HEK293 (cell line): ENCODE results near the gene RYR2.

Experiments used
- CTCF ChIA-PET: fragments of 350-600 bp; formaldehyde crosslinking; extraction: SDS; loops from one replicate; lab custom pipeline; 2021; ENCODE audit warnings: antibody characterized with exemption; lab: Yijun Ruan, JAX
- POLR2A ChIA-PET: fragments of 300-600 bp; formaldehyde crosslinking; extraction: SDS; loops from one replicate; lab custom pipeline; 2020; ENCODE audit warnings: antibody characterized with exemption, inconsistent platforms; lab: Yijun Ruan, JAX
- H3K27ac ChIP-seq: fragments of 200-500 bp; sonication (Bioruptor generic); 2 replicates; pipeline ENCODE4 v1.5.1; 2014; ENCODE audit warnings: low read depth, low read length, control low read depth, inconsistent platforms; ENCODE audit errors: extremely low read depth
- H3K36me3 ChIP-seq, 2 experiments: fragments of 200-500 bp in 1 of 2; sonication (Bioruptor generic) in 1 of 2; 1 replicate in 1 of 2; 2 replicates in 1 of 2; pipeline ENCODE4 v1.5.1; 2014 to 2017; ENCODE audit warnings: inconsistent platforms in 2 of 2, low read length in 2 of 2; ENCODE audit not compliant: control insufficient read depth in 2 of 2, insufficient read depth in 1 of 2
- H3K4me1 ChIP-seq: fragments of 200-500 bp; sonication (Bioruptor generic); 2 replicates; pipeline ENCODE4 v1.5.1; 2014; ENCODE audit warnings: mild to moderate bottlenecking, low read length, inconsistent platforms; ENCODE audit not compliant: control insufficient read depth, insufficient read depth
- H3K4me3 ChIP-seq: 2 replicates; pipeline ENCODE4 v1.5.1; 2011; ENCODE audit warnings: low read depth, mild to moderate bottlenecking, control low read depth, low read length, moderate library complexity
- H3K9me3 ChIP-seq: fragments of 200-500 bp; sonication (Bioruptor generic); 2 replicates; pipeline ENCODE4 v1.5.1; 2014; ENCODE audit warnings: low read depth, low read length, inconsistent platforms; ENCODE audit not compliant: control insufficient read depth, insufficient read depth
- BCL11A ChIP-seq: fragments of 450-650 bp; formaldehyde crosslinking; IDR thresholded peaks from 2 replicates; pipeline ENCODE4 v1.5.1; 2016; ENCODE audit warnings: low read depth, missing biosample characterization, missing genetic modification characterization
- MEIS1 ChIP-seq: sonication (generic); formaldehyde crosslinking; IDR thresholded peaks from 2 replicates; pipeline ENCODE4 v1.8.1; 2022; ENCODE audit warnings: missing genetic modification reagents, mild to moderate bottlenecking, borderline replicate concordance
- PRDM2 ChIP-seq: fragments of 450-650 bp; formaldehyde crosslinking; IDR thresholded peaks from 2 replicates; pipeline ENCODE4 v1.5.1; 2016; ENCODE audit warnings: missing biosample characterization, missing genetic modification characterization, borderline replicate concordance
- ZBTB26 ChIP-seq: fragments of 450-650 bp; formaldehyde crosslinking; optimal IDR thresholded peaks from 2 replicates; pipeline ENCODE3; 2016; ENCODE audit warnings: missing biosample characterization, mild to moderate bottlenecking, missing genetic modification characterization
- ZBTB6 ChIP-seq: fragments of 450-650 bp; formaldehyde crosslinking; IDR thresholded peaks from 2 replicates; pipeline ENCODE4 v1.5.1; 2017; ENCODE audit warnings: missing biosample characterization, missing genetic modification characterization
- ZNF138 ChIP-seq: fragments of 450-650 bp; formaldehyde crosslinking; IDR thresholded peaks from 2 replicates; pipeline ENCODE4 v1.5.1; 2016; ENCODE audit warnings: missing biosample characterization, missing genetic modification characterization, borderline replicate concordance
- ZNF501 ChIP-seq: fragments of 450-650 bp; formaldehyde crosslinking; IDR thresholded peaks from 2 replicates; pipeline ENCODE4 v1.5.1; 2016; ENCODE audit warnings: missing biosample characterization, missing genetic modification characterization
- ZNF664 ChIP-seq: fragments of 450-650 bp; formaldehyde crosslinking; IDR thresholded peaks from 2 replicates; pipeline ENCODE4 v1.5.1; 2016; ENCODE audit warnings: missing biosample characterization, missing genetic modification characterization
- ZNF677 ChIP-seq: fragments of 450-650 bp; IDR thresholded peaks from 2 replicates; pipeline ENCODE4 v1.5.0; 2018; ENCODE audit warnings: missing biosample characterization, mild to moderate bottlenecking, missing genetic modification characterization, moderate library complexity
- TF ChIP-seq, protein P1 (sequence below): fragments of 450-650 bp; formaldehyde crosslinking; IDR thresholded peaks from 2 replicates; pipeline ENCODE4 v1.5.1; 2016; ENCODE audit warnings: missing biosample characterization, missing genetic modification characterization
- TF ChIP-seq, protein P2 (sequence below): fragments of 450-650 bp; formaldehyde crosslinking; conservative IDR thresholded peaks from 2 replicates; pipeline ENCODE4 v1.5.1; 2016; ENCODE audit warnings: low read depth, missing biosample characterization, missing genetic modification characterization

RYR2 gene

GRCh38 chr1:237111807-237112206, 69.8 kb downstream of the RYR2 start:
- Histone ChIP-seq H3K9me3 (no peaks in the 10 kb centered on the region), H3K4me1 (no peaks in the 10 kb centered on the region), H3K4me3 (no peak overlapping the region), H3K27ac (no peak overlapping the region), H3K36me3 (no peaks in the 10 kb centered on the region)
- ChIA-PET POLR2A (interaction anchor here (0.7 kb wide), 1 partner anchor 71 kb away, joined by 7 read pairs; no protein-coding TSS in a partner anchor), CTCF (interaction anchor here (0.6 to 1.0 kb wide), 3 partner anchors 15 to 354 kb away, joined by 3 to 4 read pairs (median 3); partner anchors contain the start of gene RYR2)
- TF ChIP-seq PRDM2 (no peak), ZBTB6 (tag by site-specific recombination) (no peak), ZNF677 (no peak), ZNF664 (tag by site-specific recombination) (peak; percentile 78)
- TF ChIP-seq, protein P1, sequence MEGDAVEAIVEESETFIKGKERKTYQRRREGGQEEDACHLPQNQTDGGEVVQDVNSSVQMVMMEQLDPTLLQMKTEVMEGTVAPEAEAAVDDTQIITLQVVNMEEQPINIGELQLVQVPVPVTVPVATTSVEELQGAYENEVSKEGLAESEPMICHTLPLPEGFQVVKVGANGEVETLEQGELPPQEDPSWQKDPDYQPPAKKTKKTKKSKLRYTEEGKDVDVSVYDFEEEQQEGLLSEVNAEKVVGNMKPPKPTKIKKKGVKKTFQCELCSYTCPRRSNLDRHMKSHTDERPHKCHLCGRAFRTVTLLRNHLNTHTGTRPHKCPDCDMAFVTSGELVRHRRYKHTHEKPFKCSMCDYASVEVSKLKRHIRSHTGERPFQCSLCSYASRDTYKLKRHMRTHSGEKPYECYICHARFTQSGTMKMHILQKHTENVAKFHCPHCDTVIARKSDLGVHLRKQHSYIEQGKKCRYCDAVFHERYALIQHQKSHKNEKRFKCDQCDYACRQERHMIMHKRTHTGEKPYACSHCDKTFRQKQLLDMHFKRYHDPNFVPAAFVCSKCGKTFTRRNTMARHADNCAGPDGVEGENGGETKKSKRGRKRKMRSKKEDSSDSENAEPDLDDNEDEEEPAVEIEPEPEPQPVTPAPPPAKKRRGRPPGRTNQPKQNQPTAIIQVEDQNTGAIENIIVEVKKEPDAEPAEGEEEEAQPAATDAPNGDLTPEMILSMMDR = 0 out of 2 replicates have a peak, but pooled peaks have one; percentile 24

DNA sequence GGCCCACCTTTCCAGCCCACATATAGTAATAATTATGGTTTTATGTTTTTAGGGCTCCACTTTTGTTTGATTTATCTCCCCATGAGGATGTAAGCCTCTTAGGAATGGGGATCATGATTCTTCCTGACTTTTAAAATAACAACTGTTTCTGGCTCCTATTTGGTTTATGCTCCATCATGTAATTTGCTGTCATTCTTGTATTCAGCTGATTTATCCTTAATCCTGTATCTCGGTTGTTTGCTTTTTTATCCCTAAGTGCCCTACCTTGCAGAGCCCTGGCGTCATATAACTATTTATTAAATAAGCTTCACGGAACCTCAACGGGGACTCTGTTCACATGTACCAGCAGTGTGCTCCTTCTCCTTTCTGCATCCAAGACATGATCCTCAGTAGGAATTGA, 70.7 kb downstream of the RYR2 start:
- ChIA-PET CTCF (interaction anchor here (0.7 kb wide), 1 partner anchor 110 kb away, joined by 3 read pairs; no protein-coding TSS in a partner anchor), POLR2A (no interaction called here)
- H3K4me1 ChIP-seq = no peaks in the 10 kb centered on the region
- H3K36me3 ChIP-seq = no peaks in the 10 kb centered on the region
- no peaks in the 10 kb centered on the region for H3K9me3 ChIP-seq
- H3K27ac ChIP-seq = no peak overlapping the region
- H3K4me3 ChIP-seq = no peak overlapping the region
- TF ChIP-seq MEIS1 (no peak), PRDM2 (no peak), ZNF138 (tag by site-specific recombination) (no peak), ZNF501 (no peak), BCL11A (tag by site-specific recombination) (no peak), ZBTB26 (tag by site-specific recombination) (no peak)
- TF ChIP-seq, protein P2, sequence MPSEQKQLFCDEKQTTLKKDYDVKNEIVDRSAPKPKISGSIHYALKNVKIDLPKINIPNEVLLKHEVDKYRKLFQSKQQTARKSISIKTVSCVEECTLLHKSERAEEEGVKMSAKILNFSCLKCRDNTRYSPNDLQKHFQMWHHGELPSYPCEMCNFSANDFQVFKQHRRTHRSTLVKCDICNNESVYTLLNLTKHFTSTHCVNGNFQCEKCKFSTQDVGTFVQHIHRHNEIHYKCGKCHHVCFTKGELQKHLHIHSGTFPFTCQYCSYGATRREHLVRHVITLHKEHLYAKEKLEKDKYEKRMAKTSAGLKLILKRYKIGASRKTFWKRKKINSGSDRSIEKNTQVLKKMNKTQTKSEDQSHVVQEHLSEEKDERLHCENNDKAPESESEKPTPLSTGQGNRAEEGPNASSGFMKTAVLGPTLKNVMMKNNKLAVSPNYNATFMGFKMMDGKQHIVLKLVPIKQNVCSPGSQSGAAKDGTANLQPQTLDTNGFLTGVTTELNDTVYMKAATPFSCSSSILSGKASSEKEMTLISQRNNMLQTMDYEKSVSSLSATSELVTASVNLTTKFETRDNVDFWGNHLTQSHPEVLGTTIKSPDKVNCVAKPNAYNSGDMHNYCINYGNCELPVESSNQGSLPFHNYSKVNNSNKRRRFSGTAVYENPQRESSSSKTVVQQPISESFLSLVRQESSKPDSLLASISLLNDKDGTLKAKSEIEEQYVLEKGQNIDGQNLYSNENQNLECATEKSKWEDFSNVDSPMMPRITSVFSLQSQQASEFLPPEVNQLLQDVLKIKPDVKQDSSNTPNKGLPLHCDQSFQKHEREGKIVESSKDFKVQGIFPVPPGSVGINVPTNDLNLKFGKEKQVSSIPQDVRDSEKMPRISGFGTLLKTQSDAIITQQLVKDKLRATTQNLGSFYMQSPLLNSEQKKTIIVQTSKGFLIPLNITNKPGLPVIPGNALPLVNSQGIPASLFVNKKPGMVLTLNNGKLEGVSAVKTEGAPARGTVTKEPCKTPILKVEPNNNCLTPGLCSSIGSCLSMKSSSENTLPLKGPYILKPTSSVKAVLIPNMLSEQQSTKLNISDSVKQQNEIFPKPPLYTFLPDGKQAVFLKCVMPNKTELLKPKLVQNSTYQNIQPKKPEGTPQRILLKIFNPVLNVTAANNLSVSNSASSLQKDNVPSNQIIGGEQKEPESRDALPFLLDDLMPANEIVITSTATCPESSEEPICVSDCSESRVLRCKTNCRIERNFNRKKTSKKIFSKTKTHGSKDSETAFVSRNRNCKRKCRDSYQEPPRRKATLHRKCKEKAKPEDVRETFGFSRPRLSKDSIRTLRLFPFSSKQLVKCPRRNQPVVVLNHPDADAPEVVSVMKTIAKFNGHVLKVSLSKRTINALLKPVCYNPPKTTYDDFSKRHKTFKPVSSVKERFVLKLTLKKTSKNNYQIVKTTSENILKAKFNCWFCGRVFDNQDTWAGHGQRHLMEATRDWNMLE (tag by site-specific recombination) = no peak
